Bronchial epithelial cell (primary cell): ENCODE results near the gene FANCB. TPM values are rescaled to one million over a fixed set of nuclear protein-coding genes. Genes with fewer than 3 reads are reported as not detected.

Source experiments
- DNase-seq: peaks from one replicate; pipeline ENCODE4 v3.0.0-alpha.2; 2010; ENCODE audit warnings: low read depth
- FAIRE-seq: peaks from 2 replicates; lab custom pipeline; 2011; peaks lifted over from hg19 to GRCh38; lab: Jason Lieb, UNC
- H3K27me3 ChIP-seq: 2 replicates; pipeline ENCODE4 v1.5.1; 2011; ENCODE audit warnings: low read length; ENCODE audit not compliant: control insufficient read depth, insufficient read depth
- H3K36me3 ChIP-seq: 2 replicates; pipeline ENCODE4 v1.5.1; 2011; ENCODE audit warnings: low read length; ENCODE audit not compliant: control insufficient read depth, insufficient read depth
- H3K4me3 ChIP-seq: 2 replicates; pipeline ENCODE4 v1.5.1; 2011; ENCODE audit warnings: mild to moderate bottlenecking, low read depth, low read length, control low read depth
- total RNA-seq: library from RNA; depleted of rRNA; stranded (reverse); fragments of >200 nt; gene quantifications from 2 replicates; pipeline ENCODE4 v1.2.1, GENCODE V29; 2014
- TF ChIP-seq, protein P1 (sequence below): IDR thresholded peaks from 2 replicates; pipeline ENCODE4 v1.5.1; 2011; ENCODE audit warnings: mild to moderate bottlenecking, moderate library complexity, low read length, control low read depth, inconsistent platforms; ENCODE audit not compliant: insufficient read depth, severe bottlenecking

FANCB gene
- total RNA-seq, 1 donor from 2014 or later, result 1.8 TPM

DNA sequence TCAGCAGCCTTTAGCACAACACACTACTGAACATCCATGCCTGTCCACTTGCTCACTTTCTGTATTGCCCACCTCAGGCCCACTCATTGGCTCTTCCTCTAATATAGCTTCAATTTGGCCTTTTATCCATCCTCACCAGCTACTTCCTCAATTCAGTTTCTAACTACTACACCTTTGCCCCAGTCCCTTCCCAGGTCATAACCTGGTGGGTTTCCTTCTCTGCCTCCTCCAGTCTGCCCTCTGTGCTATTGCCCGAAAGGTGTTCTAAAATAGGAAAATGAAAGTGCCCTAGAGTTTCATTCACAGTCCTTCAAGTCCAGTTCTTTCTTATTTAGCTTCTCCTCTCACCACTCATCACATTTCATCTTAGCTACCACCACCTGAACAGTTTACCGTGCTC, 23.4 kb upstream of the FANCB start:
- Histone ChIP-seq H3K27me3 (no peaks in the 10 kb centered on the region), H3K36me3 (no peaks in the 10 kb centered on the region), H3K4me3 (no peak overlapping the region)
- FAIRE-seq, result no peak
- TF ChIP-seq, protein P1, sequence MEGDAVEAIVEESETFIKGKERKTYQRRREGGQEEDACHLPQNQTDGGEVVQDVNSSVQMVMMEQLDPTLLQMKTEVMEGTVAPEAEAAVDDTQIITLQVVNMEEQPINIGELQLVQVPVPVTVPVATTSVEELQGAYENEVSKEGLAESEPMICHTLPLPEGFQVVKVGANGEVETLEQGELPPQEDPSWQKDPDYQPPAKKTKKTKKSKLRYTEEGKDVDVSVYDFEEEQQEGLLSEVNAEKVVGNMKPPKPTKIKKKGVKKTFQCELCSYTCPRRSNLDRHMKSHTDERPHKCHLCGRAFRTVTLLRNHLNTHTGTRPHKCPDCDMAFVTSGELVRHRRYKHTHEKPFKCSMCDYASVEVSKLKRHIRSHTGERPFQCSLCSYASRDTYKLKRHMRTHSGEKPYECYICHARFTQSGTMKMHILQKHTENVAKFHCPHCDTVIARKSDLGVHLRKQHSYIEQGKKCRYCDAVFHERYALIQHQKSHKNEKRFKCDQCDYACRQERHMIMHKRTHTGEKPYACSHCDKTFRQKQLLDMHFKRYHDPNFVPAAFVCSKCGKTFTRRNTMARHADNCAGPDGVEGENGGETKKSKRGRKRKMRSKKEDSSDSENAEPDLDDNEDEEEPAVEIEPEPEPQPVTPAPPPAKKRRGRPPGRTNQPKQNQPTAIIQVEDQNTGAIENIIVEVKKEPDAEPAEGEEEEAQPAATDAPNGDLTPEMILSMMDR, result no peak
- DNase-seq, result no peak

DNA sequence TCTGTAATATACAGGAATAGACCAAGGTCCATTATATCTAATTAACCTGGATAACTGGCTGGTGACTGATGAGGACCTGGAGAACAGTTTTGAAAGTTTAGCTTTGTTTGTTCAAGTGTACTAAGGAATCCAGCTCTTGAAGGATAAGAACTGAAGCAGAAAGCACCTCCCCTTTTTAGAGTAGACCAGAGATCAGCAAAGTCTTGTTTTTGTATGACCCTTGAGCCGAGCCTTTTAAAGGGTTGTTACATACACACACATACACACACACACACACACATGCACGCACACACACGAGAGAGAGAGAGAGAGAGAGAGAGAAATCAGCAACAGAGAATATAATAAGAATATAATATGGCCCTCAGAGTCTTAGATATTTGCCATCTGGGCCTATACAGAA, 13.4 kb upstream of the FANCB start:
- Histone ChIP-seq H3K4me3 (no peak overlapping the region), H3K36me3 (no peaks in the 10 kb centered on the region), H3K27me3 (no peaks in the 10 kb centered on the region)
- no peak for DNase-seq
- FAIRE-seq, result no peak
- TF ChIP-seq, protein P1, result no peak

DNA sequence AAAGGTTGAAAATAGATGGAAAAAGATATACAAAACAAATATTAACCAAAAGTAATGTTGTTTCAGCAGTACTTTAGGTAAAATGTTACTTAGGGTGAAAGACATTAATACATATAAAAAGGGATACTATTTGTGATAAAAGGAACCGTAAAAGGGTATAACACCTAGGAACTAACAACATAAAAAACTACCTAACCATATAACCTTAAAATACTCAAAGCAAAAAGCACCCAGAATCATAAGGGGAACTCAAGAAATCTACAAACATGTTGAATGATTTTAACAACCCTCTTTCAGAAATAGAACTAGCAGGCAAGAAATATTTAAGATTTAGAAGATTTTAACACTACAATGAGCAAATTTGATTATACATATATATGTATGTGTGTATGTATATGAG, 11.8 kb upstream of the FANCB start:
- H3K27me3 ChIP-seq, result no peaks in the 10 kb centered on the region
- H3K36me3 ChIP-seq, result no peaks in the 10 kb centered on the region
- TF ChIP-seq, protein P1, result no peak
- DNase-seq, result no peak
- H3K4me3 ChIP-seq, result no peak overlapping the region
- no peak for FAIRE-seq

DNA sequence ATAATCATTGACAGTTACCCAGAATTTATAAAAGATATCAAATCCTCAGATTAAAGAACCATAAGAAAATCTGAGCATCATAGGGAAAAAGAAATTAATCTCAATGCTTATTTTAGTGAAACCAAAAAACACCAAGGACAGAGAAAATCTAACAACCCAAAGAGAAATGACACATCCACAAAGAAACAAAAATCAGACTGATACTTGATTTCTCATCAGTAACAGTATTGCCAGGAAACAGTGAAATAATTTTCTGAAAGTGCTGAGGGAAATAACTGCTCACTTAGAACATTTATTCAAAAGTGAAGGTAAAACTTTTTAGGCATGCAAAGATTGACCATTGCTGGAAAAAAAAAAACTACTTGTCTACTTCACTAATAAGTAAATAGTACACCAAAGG, 11.0 kb upstream of the FANCB start:
- TF ChIP-seq, protein P1, result no peak
- H3K36me3 ChIP-seq, result no peaks in the 10 kb centered on the region
- no peak overlapping the region for H3K4me3 ChIP-seq
- FAIRE-seq, result no peak
- DNase-seq, result no peak
- H3K27me3 ChIP-seq, result no peaks in the 10 kb centered on the region

DNA sequence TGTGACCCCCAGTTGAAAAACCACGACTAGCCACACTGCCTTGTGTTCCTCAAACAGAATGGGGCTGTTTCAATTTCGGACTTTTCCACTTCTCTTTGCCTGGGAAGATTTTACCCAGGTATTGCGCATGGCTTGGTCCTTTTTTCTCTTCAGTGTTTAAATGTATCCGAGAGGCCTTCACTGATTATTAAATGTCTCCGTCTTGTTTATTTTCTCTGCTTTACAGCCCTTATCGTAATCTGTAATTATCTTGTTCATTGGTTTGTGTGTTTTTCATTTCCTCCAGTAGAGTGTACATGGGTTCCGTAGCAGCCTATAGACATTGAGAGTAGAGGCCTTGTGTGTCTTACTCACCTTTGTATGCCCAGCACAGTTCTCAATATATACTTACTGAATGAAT, 2.8 kb upstream of the FANCB start:
- Histone ChIP-seq H3K36me3 (no peaks in the 10 kb centered on the region), H3K4me3 (no peak overlapping the region), H3K27me3 (no peaks in the 10 kb centered on the region)
- DNase-seq (no peak), FAIRE-seq (no peak)
- TF ChIP-seq, protein P1, result no peak

DNA sequence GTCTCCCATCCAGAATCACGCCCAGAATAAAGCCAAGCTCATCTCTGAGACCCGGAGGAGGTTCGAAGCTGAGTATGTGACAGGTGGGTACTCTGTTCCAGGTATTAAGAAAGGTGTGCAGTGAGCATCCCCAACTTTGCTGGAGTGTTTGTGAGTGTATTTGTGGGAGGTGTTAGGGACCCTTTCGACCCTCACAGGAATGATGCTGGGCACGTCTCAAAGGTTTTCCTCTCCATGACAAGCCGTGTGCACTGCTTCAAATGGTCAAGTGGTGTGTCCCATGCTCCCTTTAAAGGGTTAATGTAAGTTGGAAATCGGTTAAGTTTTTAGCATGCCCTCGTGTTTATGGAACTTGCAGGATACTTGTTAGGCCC, 794 bp upstream of the FANCB start:
- TF ChIP-seq, protein P1, result no peak
- Histone ChIP-seq H3K36me3 (no peaks in the 10 kb centered on the region), H3K27me3 (no peaks in the 10 kb centered on the region), H3K4me3 (peak overlapping the region; percentile 78)
- FAIRE-seq (no peak), DNase-seq (no peak)
